B cell (primary cell): ENCODE results near the gene FAM53B. TPM values are rescaled to one million over a fixed set of nuclear protein-coding genes. Genes with fewer than 3 reads are reported as not detected.

Source experiments
- ATAC-seq: fragments of 200-7000 bp; cut with Tn5 transposase; one replicate; pipeline ENCODE4 v1.10.0; 2021; ENCODE audit warnings: low read depth, mild to moderate bottlenecking, moderate number of reproducible peaks, moderate library complexity
- CTCF ChIA-PET: fragments of 350-600 bp; sonication (Branson Sonifier 250); formaldehyde crosslinking; loops from one replicate; lab custom pipeline; 2021; ENCODE audit warnings: antibody characterized with exemption, inconsistent platforms; lab: Charles Lee
- POLR2A ChIA-PET: fragments of 350-600 bp; sonication (Branson Sonifier 250); formaldehyde crosslinking; loops from one replicate; lab custom pipeline; 2021; ENCODE audit warnings: antibody characterized with exemption; lab: Charles Lee
- DNase-seq: peaks from one replicate; pipeline ENCODE4 v3.0.0; 2013
- H2AFZ ChIP-seq: 2 replicates; pipeline ENCODE4 v1.6.1; 2012; ENCODE audit warnings: mild to moderate bottlenecking, low read depth, low read length; ENCODE audit not compliant: insufficient read depth, poor library complexity, severe bottlenecking
- H3K27ac ChIP-seq, 2 donors: 1 replicate in 1 of 2; 2 replicates in 1 of 2; pipeline ENCODE4 v1.5.1; 2012 to 2013; ENCODE audit warnings: low read length in 2 of 2, mild to moderate bottlenecking in 2 of 2, moderate library complexity in 1 of 2
- H3K27me3 ChIP-seq, 4 experiments: fragments of 200-600 bp in 1 of 4; sonication (generic) in 1 of 4; replicated peaks in 1 of 4; 1 replicate in 2 of 4; 2 replicates in 2 of 4; pipeline versions ENCODE4 v1.6.1 to v1.7.0; 2013 to 2016; ENCODE audit warnings: low read length in 3 of 4, mild to moderate bottlenecking in 2 of 4, mixed read lengths in 1 of 4, moderate library complexity in 1 of 4; ENCODE audit not compliant: insufficient read depth in 4 of 4, control insufficient read depth in 3 of 4; ENCODE audit errors: control extremely low read depth in 1 of 4
- H3K36me3 ChIP-seq, 2 experiments: replicated peaks in 1 of 2; 1 replicate in 1 of 2; 2 replicates in 1 of 2; pipeline versions ENCODE4 v1.6.1 to v1.7.1; 2013; ENCODE audit warnings: low read length in 1 of 2; ENCODE audit not compliant: insufficient read depth in 2 of 2, control insufficient read depth in 1 of 2; ENCODE audit errors: control extremely low read depth in 1 of 2, extremely low read depth in 1 of 2
- H3K4me1 ChIP-seq, 2 donors: fragments of 200-600 bp in 1 of 2; sonication (generic) in 1 of 2; 1 replicate in 1 of 2; 2 replicates in 1 of 2; pipeline versions ENCODE4 v1.5.1 to v1.6.1; 2013 to 2017; ENCODE audit warnings: low read length in 2 of 2; ENCODE audit not compliant: control insufficient read depth in 2 of 2, insufficient read depth in 2 of 2
- H3K4me2 ChIP-seq: replicated peaks from 2 replicates; pipeline ENCODE3; 2012; ENCODE audit warnings: mild to moderate bottlenecking, low read depth, low read length; ENCODE audit not compliant: poor library complexity, severe bottlenecking
- H3K4me3 ChIP-seq, 5 experiments: fragments of 200-600 bp in 1 of 5; sonication (generic) in 1 of 5; 1 replicate in 3 of 5; 2 replicates in 2 of 5; pipeline versions ENCODE4 v1.5.1 to v1.7.0; 2011 to 2016; ENCODE audit warnings: low read length in 4 of 5, mild to moderate bottlenecking in 4 of 5, low read depth in 2 of 5, control low read depth in 1 of 5, moderate library complexity in 1 of 5; ENCODE audit not compliant: insufficient read depth in 1 of 5; ENCODE audit errors: control extremely low read depth in 1 of 5, extremely low read depth in 1 of 5
- H3K79me2 ChIP-seq: fragments of 200-600 bp; sonication (generic); one replicate; pipeline ENCODE4 v1.6.0; 2016; ENCODE audit warnings: low read length; ENCODE audit not compliant: control insufficient read depth, insufficient read depth
- H3K9ac ChIP-seq: fragments of 200-600 bp; sonication (generic); 2 replicates; pipeline ENCODE4 v1.6.1; 2017; ENCODE audit warnings: mild to moderate bottlenecking, low read length, moderate library complexity
- H3K9me3 ChIP-seq, 3 donors: one replicate each; pipeline versions ENCODE4 v1.6.1 to v1.7.1; 2013; ENCODE audit warnings: low read length in 2 of 3; ENCODE audit not compliant: control insufficient read depth in 2 of 3, insufficient read depth in 1 of 3; ENCODE audit errors: control extremely low read depth in 1 of 3
- H4K20me1 ChIP-seq: 2 replicates; pipeline ENCODE4 v1.6.0; 2012; ENCODE audit warnings: mild to moderate bottlenecking, low read length; ENCODE audit not compliant: insufficient read depth, control insufficient read depth, poor library complexity, severe bottlenecking
- H3K27ac Mint-ChIP-seq: one replicate; pipeline ENCODE4 v1.8.0; 2021; ENCODE audit warnings: mixed read lengths
- H3K27me3 Mint-ChIP-seq: one replicate; pipeline ENCODE4 v1.8.0; 2021; ENCODE audit warnings: mixed read lengths
- H3K4me1 Mint-ChIP-seq: one replicate; pipeline ENCODE4 v1.8.0; 2021; ENCODE audit warnings: mixed read lengths
- H3K4me3 Mint-ChIP-seq: one replicate; pipeline ENCODE4 v1.8.0; 2021; ENCODE audit warnings: mixed read lengths
- H3K9me3 Mint-ChIP-seq: one replicate; pipeline ENCODE4 v1.8.0; 2022; ENCODE audit warnings: mixed read lengths; ENCODE audit not compliant: insufficient read depth
- CTCF ChIP-seq: fragments of 200-600 bp; IDR thresholded peaks from one replicate; pipeline ENCODE4 v1.8.0; 2022; ENCODE audit warnings: antibody characterized with exemption, mild to moderate bottlenecking
- EZH2 ChIP-seq: IDR thresholded peaks from 2 replicates; pipeline ENCODE4 v1.6.1; 2012; ENCODE audit warnings: borderline replicate concordance, low read depth, mild to moderate bottlenecking, moderate library complexity, low read length; ENCODE audit not compliant: insufficient read depth, poor library complexity, severe bottlenecking
- WGBS: methylation state at CpG from one replicate; pipeline ENCODE4 v1.1.5; 2013; ENCODE audit warnings: missing lambda C conversion rate; ENCODE audit not compliant: insufficient coverage; 5-methylcytosine and 5-hydroxymethylcytosine counted together
- intact Hi-C: fragments of 100-400 bp; cut with micrococcal nuclease; formaldehyde crosslinking; loops from one replicate; pipeline ENCODE4 v1.10.0; 2022
- polyA plus RNA-seq: library from polyadenylated mRNA; depleted of rRNA; stranded (reverse); fragments of >200 nt; gene quantifications from 2 replicates; pipeline ENCODE4 v1.2.3, GENCODE V29; 2012
- total RNA-seq, 2 donors: library from RNA; stranded (reverse); fragments of 120-200 nt in 1 of 2; gene quantifications; 1 replicate in 1 of 2; 2 replicates in 1 of 2; pipeline versions ENCODE4 v1.2.3 to v1.2.4, GENCODE V29; 2013 to 2022

The FAM53B gene
- total and polyA plus RNA-seq, 2 donors (not counting 1 experiment from before 2014, with no cell fraction given), result 51.2 to 186 TPM

- intact Hi-C loops, result loop anchor here (1.0 to 2.0 kb wide), 5 partner anchors 12 to 101 kb away; no protein-coding TSS in a partner anchor
- no peaks in the 10 kb centered on the region for H3K9me3 Mint-ChIP-seq
- Histone ChIP-seq H3K4me3 (peak overlapping the region in 4 of 5 experiments; percentile 18 to 37 (median 20)), H3K27ac (peak overlapping the region; percentile 86 to 92), H3K79me2 (peaks cover 100% of the 10 kb centered on the region), H3K9me3 (peaks cover 0 to 4% (median 0%) of the 10 kb centered on the region in 3 donors), H3K27me3 (no peaks in the 10 kb centered on the region), H3K36me3 (peaks cover 0 to 52% of the 10 kb centered on the region in 2 experiments), H3K4me2 (peak overlapping the region; percentile 69), H2AFZ (no peak overlapping the region), H4K20me1 (peaks cover 41% of the 10 kb centered on the region), H3K4me1 (peaks cover 99 to 100% of the 10 kb centered on the region in 2 donors), H3K9ac (peak overlapping the region; percentile 45)
- H3K4me3 Mint-ChIP-seq, result peak overlapping the region; percentile 83
- CTCF ChIA-PET, result interaction anchor here (0.6 to 8.5 kb wide), 6 partner anchors 21 to 107 kb away, joined by 3 to 59 read pairs (median 3); no protein-coding TSS in a partner anchor
- peak; percentile 81 for DNase-seq
- WGBS, result 30% methylated on average over 15 of the region's 15 CpGs
- POLR2A ChIA-PET, result interaction anchor here (1.4 to 3.2 kb wide), 3 partner anchors 21 to 102 kb away, joined by 4 to 15 read pairs (median 7); no protein-coding TSS in a partner anchor
- H3K27ac Mint-ChIP-seq, result peak overlapping the region; percentile 94
- no peaks in the 10 kb centered on the region for H3K27me3 Mint-ChIP-seq
- ATAC-seq, result peak; percentile 76
- H3K4me1 Mint-ChIP-seq, result peaks cover 99% of the 10 kb centered on the region
- TF ChIP-seq CTCF, result no peak
- TF ChIP-seq EZH2, result no peak
These were observed 102.7 kb downstream of the FAM53B start for GRCh38 chr10:124641282-124642087.
